ENCODE measurements around the gene SUMF1.

Gene SUMF1

GRCh38 chr3:4417449-4417848 lies 49.6 kb downstream of the SUMF1 start:
- DNase-seq (ENCODE audit: low read depth in 1 of 2, low spot score in 1 of 2) = no peak

- no peak for DNase-seq (ENCODE audit: low read depth in 1 of 2, low spot score in 1 of 2)
Observed at GRCh38 chr3:4416961-4417360, 50.1 kb downstream of the SUMF1 start.

- DNase-seq (ENCODE audit: low read depth in 1 of 2, low spot score in 1 of 2) = no peak
Observed at GRCh38 chr3:4416427-4416945, 50.6 kb downstream of the SUMF1 start.

- no peak for DNase-seq (ENCODE audit: low read depth in 1 of 2, low spot score in 1 of 2)
Observed at GRCh38 chr3:4413467-4413866, 53.6 kb downstream of the SUMF1 start.

- no peak for DNase-seq (ENCODE audit: low read depth in 1 of 2, low spot score in 1 of 2)
Observed at GRCh38 chr3:4411833-4412232, 55.2 kb downstream of the SUMF1 start.

GRCh38 chr3:4411236-4411635 lies 55.8 kb downstream of the SUMF1 start:
- no peak for DNase-seq (ENCODE audit: low read depth in 1 of 2, low spot score in 1 of 2)

- DNase-seq (ENCODE audit: low read depth in 1 of 2, low spot score in 1 of 2) = no peak
Observed at GRCh38 chr3:4410606-4411005, 56.5 kb downstream of the SUMF1 start.

- no peak for DNase-seq (ENCODE audit: low read depth in 1 of 2, low spot score in 1 of 2)
Observed at GRCh38 chr3:4409971-4410573, 57.0 kb downstream of the SUMF1 start.

GRCh38 chr3:4409415-4409814 lies 57.7 kb downstream of the SUMF1 start:
- no peak for DNase-seq (ENCODE audit: low read depth in 1 of 2, low spot score in 1 of 2)

- no peak for DNase-seq (ENCODE audit: low read depth in 1 of 2, low spot score in 1 of 2)
Observed at GRCh38 chr3:4408958-4409357, 58.1 kb downstream of the SUMF1 start.

- no peak for DNase-seq (ENCODE audit: low read depth in 1 of 2, low spot score in 1 of 2)
Observed at GRCh38 chr3:4407941-4408340, 59.1 kb downstream of the SUMF1 start.

- no peak for DNase-seq (ENCODE audit: low read depth in 1 of 2, low spot score in 1 of 2)
Observed at GRCh38 chr3:4406746-4407568, 60.1 kb downstream of the SUMF1 start.

- DNase-seq (ENCODE audit: low read depth in 1 of 2, low spot score in 1 of 2) = no peak
Observed at GRCh38 chr3:4404881-4405280, 62.2 kb downstream of the SUMF1 start.

GRCh38 chr3:4401441-4401840 lies 65.6 kb downstream of the SUMF1 start:
- no peak for DNase-seq (ENCODE audit: low read depth in 1 of 2, low spot score in 1 of 2)

- DNase-seq (ENCODE audit: low read depth in 1 of 2, low spot score in 1 of 2) = no peak
Observed at GRCh38 chr3:4399476-4399875, 67.6 kb downstream of the SUMF1 start.

- no peak for DNase-seq (ENCODE audit: low read depth in 1 of 2, low spot score in 1 of 2)
Observed at GRCh38 chr3:4398941-4399245, 68.2 kb downstream of the SUMF1 start.

- no peak for DNase-seq (ENCODE audit: low read depth in 1 of 2, low spot score in 1 of 2)
Observed at GRCh38 chr3:4398120-4398940, 68.7 kb downstream of the SUMF1 start.

- DNase-seq (ENCODE audit: low read depth in 1 of 2, low spot score in 1 of 2) = no peak
Observed at GRCh38 chr3:4397466-4397865, 69.6 kb downstream of the SUMF1 start.

GRCh38 chr3:4396542-4396941 lies 70.5 kb downstream of the SUMF1 start:
- no peak for DNase-seq (ENCODE audit: low read depth in 1 of 2, low spot score in 1 of 2)

GRCh38 chr3:4396006-4396405 lies 71.1 kb downstream of the SUMF1 start:
- no peak for DNase-seq (ENCODE audit: low read depth in 1 of 2, low spot score in 1 of 2)

- no peak for DNase-seq (ENCODE audit: low read depth in 1 of 2, low spot score in 1 of 2)
Observed at GRCh38 chr3:4395448-4395847, 71.6 kb downstream of the SUMF1 start.

GRCh38 chr3:4394567-4394966 lies 72.5 kb downstream of the SUMF1 start:
- DNase-seq (ENCODE audit: low read depth in 1 of 2, low spot score in 1 of 2) = no peak
